DMS 273 (cell line): ENCODE measurements around the gene STAMBPL1.

Source experiments
- DNase-seq: peaks from one replicate; lab custom pipeline; 2025; ENCODE audit not compliant: unreplicated experiment; lab: John Stamatoyannopoulos, UW

Gene STAMBPL1

DNA sequence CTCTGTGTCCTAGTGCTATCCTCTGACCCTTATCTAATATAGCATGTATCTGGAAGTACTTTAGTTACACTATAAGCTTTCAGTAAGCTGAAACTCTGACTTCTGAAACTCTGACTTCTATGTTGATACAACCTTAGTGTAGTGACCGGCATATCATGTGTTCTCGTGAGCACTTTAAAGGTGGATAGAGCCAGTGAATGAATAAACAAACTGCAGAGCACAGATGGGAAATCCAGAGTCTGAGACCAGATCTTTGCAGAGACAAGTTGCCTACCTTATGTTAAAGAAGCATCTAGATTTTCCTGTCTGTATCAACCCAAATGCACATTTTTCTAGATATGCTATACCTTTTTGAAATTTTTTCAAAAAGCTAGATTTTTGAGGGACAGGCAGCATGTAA is 69.0 kb downstream of the STAMBPL1 start:
- DNase-seq: no peak

DNA sequence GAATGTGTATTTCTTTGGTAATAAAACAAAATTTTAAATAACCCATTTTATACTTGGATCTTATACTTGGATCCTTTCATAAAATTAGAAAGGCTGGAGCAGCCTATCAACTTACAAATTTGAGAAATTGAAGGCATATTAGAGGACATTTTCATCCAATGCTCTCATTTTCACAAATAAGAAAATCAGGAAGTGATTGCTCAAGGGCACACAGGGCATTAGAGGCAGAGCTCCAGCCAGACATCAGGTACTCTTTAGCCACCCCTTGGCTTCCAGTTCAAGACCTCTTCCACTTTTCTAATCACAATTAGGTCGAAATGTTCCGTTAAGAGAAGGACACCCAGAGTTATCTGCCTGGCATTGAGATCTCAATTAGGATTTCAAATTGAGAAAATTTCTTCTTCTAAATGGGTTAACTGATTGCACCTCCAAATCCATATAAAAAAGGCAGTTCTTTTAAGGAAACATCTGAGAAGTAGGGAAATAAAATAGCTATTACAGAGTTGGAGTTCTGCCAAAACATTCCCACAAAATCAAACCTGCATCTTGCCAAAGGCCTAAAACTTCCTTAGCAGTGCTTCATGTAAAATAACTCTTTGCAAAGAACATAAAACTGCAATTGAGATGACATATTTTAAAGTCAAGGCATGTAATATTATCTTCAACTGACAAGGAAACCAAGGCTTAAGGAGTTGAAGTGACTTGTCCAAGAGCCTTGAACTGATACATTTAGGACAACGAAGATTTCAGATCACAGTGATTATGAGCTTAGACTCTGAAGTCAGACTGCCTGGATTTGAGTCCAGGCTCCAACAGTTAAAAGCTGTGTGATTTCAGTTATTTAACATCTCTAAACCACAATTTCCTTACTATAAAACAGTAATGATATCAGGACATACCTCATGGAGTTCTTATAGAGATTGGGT is 70.1 kb downstream of the STAMBPL1 start:
- DNase-seq: peak; percentile 6

DNA sequence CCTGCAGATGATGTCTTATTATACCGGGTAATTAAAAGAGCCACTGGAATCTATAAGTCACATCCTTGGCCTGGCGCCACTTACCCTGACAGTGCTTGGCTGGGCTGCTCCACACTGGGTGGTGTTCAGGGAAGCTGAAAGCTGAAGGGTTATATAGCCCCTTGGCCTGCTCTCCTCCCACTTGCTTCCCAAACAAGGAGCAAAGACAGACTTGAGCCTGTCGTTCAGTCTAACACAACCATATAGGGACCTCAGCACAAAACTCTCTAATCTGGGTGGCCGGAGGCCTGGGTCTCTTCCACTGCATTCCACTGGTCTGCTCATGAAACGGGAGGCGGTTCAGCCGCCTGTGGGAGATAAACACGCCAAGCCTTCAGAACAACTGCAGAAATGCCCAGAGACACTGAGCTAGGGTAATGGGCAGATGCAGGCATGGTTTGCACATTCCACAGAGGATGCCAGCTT is 72.6 kb downstream of the STAMBPL1 start, which contains the start of gene ACTA2:
Gene ACTA2, minus strand, starts transcription at position 127 of the 465 bp plus-strand sequence. CDS start 3,843 bp downstream, outside the sequence.
- peak; percentile 2 for DNase-seq

DNA sequence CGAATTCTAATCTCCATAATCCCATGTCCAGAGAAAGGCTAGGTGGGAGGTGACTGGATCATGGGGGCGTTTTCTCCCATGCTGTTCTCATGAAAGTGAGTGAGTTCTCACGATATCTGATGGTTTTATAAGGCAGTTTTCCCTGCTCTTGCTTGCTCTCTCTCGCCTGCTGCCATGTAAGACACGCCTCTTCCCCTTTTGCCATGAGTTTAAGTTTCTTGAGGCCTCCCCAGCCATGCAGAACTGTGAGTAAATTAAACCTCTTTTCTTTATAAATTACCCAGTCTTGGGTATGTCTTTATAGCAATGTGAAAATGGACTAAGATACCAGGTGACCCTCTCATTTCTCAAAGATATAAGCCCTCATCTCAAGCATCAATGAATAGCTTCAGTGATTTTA is 73.6 kb downstream of the STAMBPL1 start:
- DNase-seq: no peak

DNA sequence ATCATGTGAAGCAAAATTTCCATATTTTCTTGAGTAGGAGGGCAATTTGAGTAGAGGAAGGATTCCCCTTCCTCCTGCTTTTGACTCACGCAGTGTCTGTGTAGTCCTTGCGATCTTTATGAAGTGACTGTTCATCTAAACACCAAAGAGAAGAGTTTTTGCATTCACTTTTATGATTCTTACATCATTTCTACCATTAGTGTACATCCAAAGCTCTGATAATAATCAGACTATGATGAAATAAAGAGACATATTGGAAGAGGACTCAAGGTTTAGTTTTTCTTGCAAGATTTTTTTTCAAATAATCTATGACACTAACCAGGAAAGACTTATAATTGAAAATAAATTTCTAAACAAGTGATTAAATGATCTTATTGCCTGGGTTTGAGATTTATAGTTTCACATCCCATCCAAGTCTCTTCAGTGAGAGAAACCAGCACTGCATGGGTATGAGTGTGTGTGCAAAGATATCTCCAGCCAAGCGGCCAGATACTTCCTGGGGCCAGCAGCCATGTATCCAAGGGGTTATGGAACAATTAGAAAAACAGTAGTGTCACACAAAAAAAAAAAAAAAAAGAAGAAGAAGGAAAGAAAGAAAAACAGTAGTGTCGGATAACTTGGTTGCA is 74.5 kb downstream of the STAMBPL1 start:
- DNase-seq: no peak

DNA sequence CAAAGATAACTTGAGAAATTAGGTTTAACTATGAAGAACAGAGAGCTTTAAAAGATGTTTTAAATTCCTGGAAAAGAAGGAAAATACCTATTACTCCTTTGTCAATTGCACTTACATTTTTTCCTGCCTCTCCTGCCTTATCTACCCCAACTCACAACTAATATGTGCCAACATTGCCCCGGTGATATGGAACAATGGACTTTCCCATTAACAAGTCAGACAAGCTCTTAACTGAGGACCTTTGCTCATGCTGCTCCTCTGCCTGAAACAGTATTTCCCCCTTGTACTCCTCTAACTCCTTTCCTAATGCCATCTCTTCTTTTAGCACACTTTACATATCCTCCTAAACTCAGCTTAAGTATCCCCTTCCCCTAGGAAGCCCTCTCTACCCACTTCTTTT is 77.3 kb downstream of the STAMBPL1 start:
- DNase-seq: no peak

DNA sequence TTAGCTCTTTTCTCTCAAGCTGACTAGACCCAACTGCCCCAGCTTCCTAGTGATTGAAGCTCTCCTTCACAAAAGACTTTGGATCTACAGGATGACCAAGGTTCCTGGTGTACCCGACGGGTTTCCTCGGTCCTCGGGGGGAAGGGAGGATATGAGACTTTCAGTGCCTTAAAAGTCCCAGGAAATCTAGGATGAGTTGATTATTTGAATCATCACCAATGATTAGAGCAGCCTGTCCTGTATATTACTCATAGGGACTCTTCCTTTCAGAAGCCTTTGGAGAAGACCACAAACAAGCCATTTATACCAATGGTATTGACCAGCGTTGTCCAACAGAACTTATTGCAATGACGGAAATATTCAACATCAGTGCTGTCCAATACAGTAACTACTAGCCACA is 78.7 kb downstream of the STAMBPL1 start:
- no peak for DNase-seq

DNA sequence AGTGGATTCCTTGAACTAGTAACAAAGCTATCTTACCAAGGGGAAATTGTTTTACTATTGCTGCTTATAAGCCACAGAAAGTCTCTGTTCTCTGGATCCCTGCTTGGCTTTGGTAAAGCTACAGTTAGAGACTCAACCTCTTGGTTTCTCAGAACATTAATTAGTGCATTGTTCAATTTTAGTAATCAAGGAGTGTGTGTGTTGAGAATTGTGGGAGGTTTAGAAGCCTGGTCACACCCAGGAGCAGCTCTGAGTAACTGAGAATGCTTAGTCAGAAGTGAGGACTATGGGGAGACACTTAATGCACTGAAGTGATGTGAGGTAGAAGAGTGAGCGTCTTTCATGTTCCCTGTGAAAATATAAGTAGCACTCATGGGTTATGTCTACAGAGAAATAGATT is 80.8 kb downstream of the STAMBPL1 start:
- DNase-seq: no peak

DNA sequence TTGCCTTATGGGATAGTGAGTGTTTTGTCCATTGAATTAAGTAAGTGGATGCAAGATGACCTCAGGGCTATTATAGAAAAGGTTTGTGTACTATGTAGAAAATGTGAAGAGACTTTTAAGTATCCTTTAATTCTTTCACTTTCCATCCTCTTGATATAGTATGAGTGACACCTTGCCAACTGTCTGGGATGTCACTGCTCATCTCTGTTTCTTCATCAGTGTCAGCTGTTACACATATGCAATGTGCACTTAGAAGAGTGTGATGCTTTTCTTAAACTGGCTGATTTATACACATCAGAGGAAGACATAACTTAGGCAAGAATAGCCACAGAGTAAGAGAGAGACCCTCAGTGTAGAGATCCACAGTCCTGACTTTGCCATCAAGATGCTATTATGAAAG is 81.2 kb downstream of the STAMBPL1 start:
- DNase-seq: no peak

DNA sequence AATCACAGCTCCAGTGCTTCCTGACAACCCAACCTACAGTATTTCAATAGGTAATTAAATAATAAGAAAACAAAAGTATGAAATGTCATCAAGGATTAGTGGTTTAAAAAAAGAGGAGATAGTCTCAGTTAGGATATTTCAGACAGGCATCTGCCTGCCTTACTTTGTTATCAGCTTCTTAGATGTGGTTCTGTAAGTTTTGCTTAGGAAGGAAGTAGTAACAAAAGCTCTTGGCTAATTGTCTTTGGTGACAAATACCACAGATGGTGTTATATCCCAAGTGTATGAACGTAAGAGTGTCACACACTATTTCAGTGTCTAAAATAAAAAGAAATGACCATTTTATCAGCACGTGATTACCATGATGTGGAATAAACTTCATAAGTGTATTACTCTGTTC is 82.3 kb downstream of the STAMBPL1 start:
- DNase-seq: no peak

DNA sequence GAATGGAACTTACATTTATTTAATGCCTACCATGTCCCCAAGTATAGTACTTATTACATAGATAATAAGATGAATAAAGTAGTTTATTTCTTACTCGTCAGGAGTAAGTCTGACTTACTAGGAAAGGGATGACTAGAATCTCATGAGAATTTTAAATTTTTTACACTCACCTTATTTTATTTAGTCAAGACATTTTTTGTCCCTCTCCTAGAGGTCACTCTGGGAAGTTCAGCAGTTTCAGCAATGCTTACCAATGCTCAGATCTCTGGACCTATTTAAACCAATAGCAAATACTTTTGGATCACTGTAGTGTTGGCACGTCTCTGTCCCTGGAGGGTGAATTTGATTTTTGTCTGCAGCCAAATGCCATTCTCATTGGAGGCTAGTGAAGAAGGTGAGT is 83.3 kb downstream of the STAMBPL1 start:
- no peak for DNase-seq

DNA sequence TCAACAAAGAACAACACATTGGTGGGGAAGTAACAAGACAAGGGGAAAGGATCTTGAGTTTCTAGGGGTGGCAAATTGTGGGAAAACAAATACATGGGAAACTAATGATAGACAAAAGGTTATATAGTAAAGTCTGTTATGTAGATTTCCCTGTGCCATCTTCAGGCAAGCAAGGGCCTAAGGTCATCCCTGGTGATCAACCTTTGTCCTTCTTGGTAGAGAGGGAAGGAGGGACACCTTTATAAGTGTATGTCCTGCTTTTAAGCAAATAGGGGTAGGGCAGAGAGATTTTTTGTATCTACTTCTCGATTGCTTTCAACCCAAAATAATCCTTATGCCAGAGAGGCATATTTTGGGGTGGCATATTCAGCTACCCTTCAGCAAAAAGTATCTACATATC is 84.3 kb downstream of the STAMBPL1 start:
- no peak for DNase-seq

DNA sequence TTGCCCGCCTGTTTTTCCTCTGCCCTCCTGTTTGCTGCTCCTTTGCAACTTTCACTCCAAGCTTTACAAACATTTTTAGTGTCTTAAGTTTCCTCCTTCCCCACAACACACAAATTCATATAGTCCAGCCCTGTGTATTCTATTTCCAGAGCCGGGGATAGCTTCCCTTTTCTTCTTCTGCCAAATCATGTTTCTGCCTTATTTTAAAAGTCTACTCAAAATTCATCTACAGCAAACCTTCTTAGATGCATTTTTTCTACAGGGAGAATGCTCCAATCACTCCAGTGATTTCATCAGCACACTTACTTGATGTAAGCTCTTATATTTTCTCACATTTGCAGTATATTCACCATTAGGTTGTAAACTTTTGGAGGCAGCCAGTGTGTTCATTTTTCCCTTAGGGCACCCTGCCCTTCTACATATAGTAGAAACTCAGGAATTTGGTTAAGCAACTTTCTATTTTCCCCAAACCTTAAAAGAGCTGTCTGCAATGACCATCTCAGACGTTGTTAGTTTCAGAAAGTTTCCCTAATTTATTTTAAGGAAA is 84.9 kb downstream of the STAMBPL1 start:
- DNase-seq: no peak

DNA sequence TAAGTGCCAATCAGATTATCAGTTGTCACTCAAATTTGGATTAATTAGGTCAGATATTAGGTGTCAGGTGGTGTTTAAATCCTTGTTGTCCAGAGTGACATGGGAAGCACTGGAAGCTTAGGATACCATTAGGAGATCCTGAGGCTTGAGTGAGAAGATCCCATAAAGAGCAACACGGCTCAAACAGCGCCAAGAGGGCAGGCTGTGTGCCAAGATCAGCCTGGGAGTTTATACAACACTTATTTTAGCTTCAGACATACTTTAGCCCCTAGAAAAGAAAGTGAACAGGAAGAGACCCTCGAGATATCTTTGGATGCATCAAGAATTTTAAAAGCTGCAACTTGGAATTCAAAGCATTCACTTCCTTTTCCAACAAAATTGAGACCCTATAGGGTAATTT is 86.8 kb downstream of the STAMBPL1 start:
- DNase-seq: no peak

DNA sequence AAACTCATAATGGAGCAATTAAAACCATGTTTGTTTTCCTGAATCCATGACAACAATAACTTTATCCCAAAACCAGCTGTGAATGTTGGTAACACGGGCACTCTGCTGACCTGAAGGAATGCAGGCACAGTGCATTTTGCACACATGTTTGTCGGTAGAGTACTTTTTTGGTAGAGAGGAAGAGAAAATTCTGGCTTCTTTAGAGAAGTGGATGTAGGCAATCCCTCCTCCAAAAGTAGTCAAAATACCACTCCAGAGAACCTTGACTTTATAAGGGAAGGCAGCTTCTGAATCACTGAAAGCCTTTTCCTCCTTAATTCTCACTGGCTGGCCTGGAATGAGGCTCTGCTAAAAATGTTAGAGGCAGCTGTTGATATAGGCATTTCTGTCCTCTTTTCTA is 88.3 kb downstream of the STAMBPL1 start:
- DNase-seq: no peak

DNA sequence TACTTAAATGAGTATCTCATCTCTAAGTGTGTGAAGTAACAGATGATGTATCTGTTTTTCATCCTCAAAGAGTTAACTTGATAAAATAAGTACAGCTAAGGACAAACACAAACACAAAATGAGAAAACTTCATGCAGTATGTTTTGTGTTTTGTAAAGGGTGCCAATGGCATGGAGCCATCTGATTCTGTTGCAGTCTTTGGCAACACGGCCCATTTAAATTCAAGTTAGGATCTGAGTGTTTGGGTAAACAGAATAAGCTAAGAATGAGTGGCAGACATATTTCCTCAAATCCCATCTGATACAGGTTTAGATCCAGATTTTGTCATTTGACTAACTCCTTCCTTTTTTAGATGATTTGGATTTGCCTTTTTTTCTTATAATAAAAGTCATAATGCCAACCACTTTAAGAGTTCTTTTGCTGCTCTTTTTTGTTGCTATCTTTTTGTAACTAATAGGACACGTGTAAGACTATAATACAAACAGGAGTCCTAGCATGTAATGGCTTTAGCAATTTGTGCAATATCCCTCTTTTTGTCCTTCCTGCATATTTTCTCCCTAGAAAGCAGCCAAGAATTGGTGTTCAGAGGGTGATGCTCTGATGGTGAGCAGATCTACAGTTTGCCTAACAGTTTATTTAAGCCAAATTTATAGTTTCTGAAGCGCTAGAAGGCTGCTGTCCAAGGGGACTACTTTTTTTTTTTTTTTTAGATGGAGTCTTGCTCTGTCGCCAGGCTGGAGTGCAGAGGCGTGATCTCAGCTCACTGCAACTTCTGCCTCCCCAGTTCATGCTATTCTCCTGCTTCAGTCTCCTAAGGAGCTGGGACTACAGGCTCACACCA is 91.4 kb downstream of the STAMBPL1 start:
- DNase-seq: no peak
